Stimulated activated naive CD4-positive, alpha-beta T cell treated with Interleukin-2 at 50 U/mL for 16 hours (primary cell): ENCODE results near the gene MGMT.

Experiments
- DNase-seq: peaks from one replicate; lab custom pipeline; 2025; lab: John Stamatoyannopoulos, UW

MGMT gene

DNA sequence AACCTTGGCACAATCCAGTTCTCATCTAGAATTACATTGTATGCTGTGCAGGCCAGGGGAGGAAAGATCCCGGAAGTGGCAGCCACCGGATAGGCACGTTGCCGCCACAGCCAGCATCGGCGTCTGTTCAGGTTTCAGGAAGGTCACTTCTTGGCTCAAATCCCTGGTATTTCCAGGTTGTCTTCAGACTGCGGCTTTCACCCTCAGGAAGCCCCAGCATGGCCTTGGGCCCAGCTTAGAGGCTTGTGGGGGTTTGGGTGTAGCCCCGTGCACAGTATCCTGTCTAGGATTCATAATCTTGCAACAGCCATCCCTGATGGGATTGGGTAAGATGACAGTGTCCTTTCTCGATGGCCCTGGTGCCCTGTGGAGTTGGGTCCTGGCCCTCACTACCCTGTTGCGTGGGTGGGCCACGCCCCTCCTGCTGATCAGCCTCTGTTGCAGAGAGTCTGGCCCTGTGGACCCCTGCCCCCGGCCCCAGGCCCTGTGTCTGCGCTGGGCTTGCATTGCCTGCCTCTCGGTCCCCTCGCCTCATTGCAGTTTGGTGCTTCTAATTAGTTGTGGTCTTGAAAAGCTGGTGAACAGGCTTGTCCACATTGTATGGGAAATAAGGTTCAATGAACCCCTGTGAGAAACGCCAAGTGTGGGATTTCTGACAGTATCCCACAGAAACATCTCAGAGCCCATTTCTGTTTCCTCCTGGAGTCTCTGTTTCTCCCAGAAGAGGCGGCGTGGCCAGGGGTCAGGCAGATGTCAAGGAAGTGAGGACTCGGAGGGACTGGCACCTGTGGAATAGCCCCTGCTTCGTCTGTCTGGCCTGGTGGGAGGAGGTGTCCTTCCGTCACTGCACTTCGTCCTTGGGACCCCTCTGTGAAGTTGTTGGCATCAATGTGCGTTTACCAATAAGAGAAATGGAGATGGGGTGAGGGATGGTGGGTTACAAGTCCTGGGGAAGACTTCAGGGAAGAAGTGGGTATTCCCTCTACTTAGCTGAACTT lies 77.5 kb downstream of the MGMT start:
- no peak for DNase-seq

DNA sequence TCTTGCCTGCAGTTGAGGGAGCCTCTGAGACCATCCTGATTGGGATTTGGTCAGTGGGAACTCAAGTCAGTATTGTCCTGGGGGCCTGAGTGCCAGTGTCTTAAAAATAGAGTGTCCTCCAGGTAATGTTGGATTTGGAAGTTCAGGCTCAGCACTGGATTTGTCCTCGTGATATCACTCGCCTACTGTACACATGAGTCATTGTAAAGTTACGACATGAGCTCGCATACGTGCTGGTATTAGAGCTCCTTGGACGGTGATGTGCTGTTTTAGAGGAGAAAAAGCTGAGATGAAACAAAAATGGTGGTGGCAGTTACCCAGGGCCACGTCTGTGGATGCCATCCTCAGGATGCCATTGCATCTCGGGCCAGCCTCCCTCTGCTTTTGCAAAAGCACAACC lies 78.2 kb downstream of the MGMT start:
- no peak for DNase-seq

DNA sequence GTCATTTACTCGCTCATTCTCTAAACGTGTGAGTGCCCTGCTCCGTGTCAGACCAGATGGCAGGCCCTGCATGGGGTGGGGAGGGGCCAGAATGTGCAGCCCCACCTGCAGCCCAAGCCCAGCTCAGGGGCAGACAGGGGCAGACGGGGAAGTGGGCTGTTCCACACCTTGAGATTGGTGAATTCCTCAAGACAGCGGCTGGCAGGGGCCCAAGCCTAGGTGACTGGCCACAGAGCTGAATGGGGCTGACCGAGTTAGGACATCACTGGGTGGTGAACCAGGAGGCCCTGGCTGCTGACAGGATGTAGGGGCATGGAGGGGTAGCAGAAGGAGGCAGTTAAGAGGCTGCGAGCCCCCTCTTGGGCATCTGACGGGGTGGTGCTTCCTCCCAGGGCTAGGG lies 79.1 kb downstream of the MGMT start:
- DNase-seq, result no peak

DNA sequence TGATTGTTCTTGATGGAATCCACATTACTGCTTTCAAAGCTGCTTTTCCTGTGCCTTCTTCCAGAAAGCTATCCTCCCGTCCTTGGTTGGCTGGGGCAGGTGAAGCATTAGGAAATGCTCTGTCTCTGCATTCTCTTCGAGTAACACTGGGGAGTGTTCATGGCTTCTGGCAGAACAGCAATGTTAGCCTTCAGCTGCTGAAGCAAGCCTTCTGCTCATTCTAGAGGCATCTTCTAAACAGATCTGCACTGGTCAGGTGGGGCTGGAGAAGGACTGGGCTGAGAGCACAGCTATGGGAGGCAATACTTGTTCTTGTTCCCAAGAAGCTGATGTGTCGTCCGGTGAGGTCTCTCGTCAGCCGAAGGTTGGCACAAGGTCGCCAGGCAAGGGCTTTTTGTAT lies 80.6 kb downstream of the MGMT start:
- no peak for DNase-seq

DNA sequence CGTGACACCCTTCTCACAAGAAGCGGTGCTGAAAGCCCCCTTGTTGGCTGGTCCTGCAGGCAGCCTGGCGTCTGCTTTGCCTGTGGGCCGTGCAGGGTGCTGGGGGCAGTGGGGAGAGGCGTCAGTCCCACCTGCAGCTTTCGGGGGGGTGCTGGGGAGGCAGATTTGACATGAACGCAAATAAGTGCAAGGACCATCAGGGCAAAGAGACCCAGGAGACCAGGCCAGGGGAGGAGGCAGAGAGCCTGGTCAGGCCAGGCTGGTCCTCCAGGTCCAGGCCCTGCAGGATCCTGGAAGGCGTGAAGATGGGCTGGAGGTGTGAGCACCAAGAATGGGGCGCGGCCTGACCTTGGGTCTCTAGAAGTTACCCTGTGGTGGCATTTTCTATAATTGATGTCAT lies 81.6 kb downstream of the MGMT start:
- DNase-seq, result no peak

DNA sequence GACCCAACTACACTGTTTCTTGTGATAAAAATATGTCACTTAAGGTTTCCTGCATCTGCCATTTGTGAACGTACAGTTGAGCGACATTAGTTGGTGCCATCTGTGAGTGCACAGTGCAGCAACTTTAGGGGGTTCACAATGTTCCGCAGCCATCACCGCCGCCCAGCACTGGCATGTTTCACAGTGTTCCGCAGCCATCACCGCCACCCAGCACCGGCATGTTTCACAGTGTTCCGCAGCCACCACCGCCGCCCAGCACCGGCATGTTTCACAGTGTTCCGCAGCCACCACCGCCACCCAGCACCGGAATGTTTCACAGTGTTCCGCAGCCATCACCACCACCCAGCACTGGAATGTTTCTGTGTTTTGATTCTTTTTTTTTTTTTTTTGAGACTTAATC lies 83.0 kb downstream of the MGMT start:
- no peak for DNase-seq

DNA sequence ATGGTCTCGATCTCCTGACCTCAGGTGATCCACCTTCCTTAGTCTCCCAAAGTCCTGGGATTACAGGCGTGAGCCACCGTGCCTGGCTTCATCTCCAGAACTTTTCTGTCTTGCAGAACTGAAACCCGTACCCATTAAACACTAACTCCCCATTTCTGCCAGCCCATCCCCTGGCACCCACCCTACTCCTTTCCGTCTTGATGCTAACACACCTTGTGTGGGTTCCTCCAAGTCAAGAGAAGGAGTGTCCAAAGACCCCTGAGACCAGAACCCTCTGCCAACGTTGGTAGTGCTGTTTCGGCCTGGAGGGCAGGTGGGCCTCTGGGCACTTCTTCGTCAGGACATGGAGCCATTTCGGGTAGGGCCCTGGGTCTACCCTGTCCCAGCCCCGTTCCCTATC lies 83.6 kb downstream of the MGMT start:
- DNase-seq, result no peak

DNA sequence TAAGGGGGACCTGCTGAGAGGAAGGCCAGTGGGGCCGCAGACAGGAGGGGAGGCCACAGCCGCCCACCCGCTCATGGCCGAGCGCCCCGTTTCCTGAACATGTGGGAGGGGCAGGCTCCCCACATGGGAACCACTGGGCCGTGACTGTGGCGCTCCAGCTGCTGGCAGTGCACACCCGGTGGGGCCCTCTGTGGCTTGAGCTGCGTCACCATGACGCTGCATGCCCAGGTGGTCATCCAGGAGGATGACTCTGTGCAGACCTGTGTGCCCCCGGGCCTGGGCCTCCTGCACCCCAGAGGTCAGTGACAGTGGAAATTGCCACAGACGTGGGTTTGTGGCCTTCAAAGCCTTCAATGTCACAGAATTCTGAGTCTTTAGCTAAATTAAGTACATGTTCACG lies 85.1 kb downstream of the MGMT start:
- DNase-seq, result no peak

DNA sequence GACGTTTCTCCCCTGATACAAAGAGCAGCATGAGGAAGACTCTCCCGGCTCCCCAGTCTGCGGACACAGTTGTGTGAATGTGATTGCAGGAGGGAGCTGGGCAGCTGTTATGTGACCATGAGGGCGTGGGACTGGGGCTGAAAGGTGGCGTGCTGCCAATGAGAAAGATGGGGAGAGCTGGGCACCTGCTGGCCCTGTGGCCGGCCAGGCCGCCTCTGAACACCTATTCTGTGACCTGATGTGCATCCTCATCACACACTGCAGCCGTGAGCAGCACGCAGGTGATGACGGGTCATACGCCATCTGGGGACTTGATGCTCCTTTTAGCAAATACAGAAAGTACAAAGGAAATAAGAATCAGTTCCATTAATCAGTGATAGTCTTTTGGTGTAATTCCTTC lies 86.9 kb downstream of the MGMT start:
- no peak for DNase-seq

DNA sequence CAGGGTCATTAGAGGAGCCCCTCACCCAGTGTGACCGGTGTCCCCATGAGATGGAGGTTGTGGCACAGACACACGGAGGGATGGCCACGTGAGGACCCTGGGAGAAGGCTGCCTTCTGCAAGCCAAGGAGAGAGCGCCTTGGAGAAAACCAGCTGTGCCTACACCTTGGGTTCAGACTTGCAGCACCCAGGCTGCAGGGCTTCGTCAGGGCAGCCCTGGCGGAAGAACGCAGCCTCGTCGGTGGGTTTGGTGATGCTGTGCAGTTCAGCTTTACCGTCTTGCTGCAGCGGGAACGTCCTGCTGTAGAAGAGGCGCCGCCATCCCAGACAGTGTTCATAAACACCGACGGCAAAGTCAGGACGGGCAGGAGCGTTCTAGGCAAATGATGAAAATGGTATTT lies 89.3 kb downstream of the MGMT start:
- DNase-seq, result no peak

DNA sequence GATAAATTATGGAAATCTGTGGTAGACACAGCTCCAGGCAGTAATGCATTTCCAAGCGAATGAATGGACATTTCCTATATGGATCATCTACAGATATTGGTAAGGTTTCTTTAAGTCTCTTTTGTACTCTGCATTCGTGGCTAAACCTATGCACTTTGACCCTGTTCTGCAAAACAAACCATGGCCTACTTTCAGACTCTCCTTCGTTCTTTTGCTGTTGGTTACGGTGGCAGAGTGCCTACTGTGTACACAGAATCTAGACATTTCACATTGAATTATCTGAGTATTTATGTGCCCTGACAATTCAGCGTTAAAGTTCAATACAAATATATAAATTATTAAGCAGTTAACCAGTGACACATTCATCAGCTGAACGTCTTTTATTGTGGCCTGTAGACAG lies 93.3 kb downstream of the MGMT start:
- no peak for DNase-seq

DNA sequence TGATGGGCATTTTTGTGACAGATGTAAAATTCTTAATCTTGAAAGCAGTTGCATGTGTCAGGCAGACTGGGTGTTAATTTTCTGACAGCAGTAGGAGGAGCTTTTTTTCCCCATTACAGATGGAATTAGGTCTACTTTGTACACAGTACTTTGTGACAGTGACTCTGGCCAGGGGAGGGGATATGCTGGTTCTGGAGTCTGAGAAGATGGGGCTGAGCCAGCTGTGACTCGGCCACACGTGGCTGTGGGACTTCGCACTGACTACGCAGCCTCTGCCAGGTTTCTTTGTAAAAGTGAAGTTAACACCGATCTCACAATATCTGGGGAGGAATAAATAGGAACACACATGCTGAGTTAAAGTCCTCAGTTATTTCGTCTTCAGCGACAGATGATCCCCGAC lies 95.4 kb downstream of the MGMT start:
- DNase-seq, result no peak

DNA sequence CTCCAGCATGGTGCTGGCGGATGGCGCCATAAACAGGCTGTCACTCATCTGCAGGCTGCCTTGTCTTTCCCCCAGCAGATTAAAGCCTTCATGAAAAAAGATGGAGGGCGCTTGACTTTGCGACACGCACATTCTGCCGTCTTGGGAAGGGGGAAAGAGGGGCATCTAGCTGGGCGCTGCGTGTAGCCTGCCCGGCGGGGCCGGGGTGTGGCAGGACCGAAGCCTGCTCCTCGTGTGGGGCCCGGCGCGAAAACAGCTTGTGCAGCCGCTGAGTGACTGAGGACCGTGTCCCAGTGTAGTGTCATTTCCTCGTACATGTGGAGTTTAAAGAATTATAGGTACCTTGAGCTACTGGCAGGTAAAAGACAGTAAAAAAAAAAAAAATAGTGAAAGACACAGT lies 97.9 kb downstream of the MGMT start:
- no peak for DNase-seq

DNA sequence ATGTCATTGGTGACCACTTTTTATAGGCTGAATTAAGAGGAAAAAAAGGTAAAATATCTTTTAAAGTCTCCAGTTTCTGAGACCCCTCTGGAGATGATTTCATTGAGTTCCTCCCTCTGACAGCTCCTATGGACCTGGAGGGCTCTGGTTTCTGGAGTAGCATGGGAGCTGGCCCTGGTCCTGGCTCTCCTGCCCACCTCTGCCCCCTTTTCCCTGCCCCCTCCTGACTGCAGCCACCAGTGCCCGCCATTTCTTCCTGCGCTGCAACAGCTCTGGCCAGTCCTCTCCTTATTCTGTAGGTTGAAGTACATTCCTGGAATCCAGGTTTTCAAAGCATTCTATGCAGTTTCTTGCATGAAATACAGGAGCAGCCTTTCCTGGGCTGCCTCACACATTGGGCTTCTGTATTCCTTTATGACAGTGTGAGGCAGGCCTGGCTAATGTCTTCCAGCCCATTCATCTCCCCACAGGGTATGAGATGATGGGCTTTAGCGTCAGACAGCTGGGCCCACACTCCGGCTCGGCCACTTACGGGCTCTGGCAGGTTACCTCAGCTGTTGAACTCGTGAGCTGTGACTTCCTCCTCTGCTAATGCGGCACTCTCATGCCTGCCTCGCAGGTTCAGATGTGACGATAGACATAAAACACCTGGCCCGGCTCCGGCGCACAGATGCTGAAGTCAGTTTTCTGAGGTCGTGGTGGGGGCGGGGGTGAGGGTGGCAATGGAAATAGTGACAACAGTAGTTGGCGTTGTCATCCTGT lies 101.7 kb downstream of the MGMT start:
- DNase-seq, result no peak

DNA sequence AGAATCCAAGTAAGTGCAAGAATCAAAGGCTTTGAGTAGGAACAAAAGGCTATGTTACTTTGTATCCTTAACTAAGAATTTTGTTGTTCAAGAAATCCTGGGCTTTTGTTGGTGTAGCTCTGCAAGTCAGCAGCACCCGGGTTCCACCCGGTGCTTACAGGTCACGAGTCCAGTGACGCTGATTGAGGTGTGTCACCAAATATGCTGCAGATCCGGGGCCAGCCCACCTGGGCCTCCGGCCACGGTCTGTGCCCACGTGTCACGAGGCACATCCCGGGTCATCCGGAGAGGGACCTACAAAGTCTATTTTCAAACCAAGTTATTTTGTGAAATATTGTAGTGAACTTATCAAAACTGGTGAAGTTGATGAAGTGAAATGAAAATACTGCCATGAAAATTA lies 103.1 kb downstream of the MGMT start:
- no peak for DNase-seq

DNA sequence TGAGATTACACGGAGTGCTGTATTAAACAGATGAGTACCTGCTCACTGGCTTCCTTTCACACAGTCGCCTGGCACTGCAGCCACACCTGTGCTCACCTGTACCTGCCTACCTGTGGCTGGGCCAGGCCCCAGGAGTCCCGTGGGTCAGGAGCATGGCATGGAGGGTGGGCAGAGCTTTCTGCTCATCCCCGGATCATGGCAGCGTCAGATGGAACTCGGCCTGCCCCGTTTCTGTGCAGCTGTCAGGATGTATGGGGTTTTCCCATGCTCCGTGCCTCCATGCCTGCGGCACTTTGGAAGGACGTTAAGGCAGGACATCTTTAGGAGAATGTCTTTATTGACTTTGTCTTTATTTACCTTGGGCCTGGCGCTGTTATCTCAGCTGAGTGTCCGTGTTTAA lies 112.2 kb downstream of the MGMT start:
- DNase-seq, result no peak

DNA sequence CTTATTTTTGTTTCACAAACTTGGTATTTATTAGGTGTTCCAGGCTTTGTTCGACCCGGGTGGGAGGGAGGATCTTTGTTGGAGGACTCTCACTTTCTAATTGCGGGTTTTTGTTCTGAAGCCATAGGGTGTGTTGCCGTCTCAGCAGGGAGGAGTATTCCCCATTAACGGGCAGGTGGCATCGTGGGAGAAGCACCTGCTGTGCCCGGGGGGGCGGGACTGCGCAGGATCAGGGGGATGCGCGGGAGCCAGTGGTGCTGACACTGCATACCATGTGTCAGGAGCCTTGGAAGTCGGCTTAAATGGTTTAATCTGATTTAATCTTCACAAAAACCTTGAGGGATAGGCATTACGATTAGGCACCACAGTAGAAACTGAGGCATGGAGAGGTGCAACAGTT lies 113.0 kb downstream of the MGMT start:
- DNase-seq, result no peak

DNA sequence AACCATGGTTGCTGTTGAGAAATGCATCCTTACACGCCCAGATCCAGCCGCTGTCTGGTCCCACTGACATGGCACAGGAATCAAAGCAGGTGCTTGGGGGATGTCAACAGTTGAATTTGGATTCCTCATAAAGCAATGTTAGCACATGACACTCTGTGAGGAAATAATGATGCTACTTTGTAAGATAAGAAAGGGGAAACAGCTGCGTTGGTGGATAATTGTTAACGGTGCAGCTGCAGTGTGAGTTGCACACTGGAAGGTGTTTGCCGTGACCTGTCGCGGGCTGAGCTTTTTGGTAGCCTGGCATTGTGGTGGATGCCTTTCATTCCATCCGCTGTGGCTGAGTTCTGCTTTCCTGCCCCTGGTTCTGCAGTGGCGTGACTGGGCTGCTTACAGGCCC lies 113.9 kb downstream of the MGMT start:
- DNase-seq, result no peak

DNA sequence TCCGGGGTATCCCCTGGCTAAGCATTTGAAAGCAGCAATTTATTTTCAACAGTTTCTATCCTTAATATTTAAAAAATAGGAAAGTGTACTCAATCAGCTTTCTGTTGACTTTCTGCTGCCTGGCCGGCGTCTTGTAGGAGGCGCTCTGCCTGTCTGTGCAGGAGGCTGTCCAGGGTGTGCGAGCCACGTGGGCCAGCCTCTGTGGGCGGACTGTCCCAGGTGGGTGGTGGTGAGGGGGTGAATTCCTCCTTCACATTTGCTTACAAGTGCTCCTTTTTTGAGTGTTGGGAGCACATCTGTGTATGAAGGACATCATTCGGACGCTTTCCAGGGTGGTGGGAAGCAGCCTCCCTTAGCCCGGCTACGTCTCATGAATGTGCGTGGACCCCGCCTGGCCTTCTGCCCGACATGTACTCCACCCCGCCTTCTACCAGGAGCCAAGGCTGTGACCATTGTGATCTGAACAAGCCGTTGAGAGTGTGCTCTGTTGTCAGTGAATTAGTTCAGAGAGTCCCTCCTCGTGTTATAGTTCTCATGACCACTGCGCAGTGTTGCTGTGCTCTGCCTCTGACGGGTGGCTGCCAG lies 114.9 kb downstream of the MGMT start:
- DNase-seq, result no peak

DNA sequence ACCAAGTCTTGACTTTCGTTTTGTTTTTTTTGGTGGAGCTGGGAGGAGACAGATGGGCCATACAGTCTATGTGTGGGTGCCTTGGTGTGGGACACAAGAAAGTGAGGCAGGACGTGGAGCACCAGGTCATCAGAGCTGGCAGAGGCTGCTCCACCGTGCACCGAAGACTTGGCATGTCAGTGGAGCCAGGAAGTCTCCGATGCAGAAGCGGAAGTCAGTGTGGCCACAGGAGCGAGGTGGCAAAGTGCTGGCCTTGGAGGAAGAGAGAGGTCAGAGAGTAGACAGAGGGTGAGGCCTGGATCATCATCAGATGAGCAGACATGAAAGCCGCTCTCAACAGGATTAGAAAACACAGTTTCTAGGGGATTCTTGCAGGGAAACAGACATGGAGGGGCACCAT lies 116.8 kb downstream of the MGMT start:
- no peak for DNase-seq

DNA sequence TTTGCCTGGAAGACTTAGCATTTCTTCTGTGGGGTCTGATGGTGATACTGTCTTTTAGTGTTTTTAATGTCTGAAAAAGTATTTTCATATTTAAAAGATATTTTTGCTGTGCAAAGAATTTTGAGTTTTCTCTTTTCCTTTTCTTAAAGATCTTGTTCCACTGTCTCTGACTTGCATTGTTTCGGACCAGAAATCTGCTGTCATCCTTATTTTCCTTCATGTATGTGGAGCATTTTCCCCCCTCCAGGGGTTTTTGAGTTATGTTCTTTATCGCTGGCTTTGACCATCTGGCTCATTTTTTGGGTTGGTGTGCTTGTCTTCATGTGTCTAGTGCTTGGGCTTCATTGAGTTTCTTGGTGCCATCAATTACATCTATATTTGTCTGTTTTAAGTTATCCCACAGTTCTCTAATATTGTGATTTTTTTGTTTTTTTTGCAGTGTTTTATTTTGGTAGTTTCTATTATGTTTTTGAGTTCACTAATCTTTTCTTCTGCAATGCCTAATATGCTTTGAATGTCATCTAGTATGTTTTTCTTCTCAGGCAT lies 119.9 kb downstream of the MGMT start:
- DNase-seq, result no peak

DNA sequence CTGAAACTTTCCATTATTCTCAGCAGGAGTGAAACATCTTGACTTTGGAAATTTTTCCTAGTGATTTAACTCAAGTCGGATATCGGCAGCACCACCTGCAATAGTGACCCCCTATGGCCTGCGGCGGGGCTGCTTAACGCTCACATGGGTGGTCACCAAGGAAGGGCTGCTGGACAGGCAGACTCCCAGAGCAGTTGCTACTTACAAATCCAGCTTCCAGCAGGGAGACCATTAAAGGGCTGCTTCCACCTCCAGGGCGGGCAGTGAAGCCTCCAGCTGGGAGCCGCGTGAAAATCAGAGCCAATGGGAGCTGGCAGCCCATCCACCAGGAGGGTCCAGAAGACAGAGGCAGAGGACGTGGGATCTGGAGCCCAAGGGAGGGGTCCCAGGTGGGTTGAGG lies 122.5 kb downstream of the MGMT start:
- no peak for DNase-seq

DNA sequence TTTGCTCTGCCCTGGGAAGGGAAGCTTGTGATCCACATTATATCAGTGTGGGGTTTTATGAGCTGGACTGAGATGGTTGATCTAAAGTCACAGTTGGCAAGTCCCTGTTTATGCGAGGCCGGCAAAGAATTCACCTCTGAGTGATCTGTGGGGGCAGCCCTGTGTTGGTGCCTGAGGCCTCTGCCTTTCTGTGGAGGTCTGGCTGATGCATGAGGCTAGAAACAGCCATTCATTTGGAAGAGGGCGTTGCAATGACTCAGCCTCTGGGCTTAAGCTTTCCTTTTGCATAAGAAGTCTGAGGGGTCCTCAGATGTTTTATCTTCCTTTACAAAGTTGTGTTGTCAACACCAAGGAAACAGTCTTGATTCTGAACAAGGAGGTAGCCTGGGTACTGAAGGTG lies 126.9 kb downstream of the MGMT start:
- DNase-seq, result no peak
